GM21528 (cell line): ENCODE results near the gene CLEC18C.
"Not testable (repeated sequence)": the region's sequence is repeated elsewhere in the genome, so short reads cannot be mapped to it uniquely, and the experiment has no call there.

Source experiments
- ATAC-seq: cut with Tn5 transposase; IDR thresholded peaks from one replicate; pipeline ENCODE4 v1.9.1; 2021; ENCODE audit warnings: mild to moderate bottlenecking, moderate library complexity; ENCODE audit not compliant: unreplicated experiment, low FRiP score

The CLEC18C gene

DNA sequence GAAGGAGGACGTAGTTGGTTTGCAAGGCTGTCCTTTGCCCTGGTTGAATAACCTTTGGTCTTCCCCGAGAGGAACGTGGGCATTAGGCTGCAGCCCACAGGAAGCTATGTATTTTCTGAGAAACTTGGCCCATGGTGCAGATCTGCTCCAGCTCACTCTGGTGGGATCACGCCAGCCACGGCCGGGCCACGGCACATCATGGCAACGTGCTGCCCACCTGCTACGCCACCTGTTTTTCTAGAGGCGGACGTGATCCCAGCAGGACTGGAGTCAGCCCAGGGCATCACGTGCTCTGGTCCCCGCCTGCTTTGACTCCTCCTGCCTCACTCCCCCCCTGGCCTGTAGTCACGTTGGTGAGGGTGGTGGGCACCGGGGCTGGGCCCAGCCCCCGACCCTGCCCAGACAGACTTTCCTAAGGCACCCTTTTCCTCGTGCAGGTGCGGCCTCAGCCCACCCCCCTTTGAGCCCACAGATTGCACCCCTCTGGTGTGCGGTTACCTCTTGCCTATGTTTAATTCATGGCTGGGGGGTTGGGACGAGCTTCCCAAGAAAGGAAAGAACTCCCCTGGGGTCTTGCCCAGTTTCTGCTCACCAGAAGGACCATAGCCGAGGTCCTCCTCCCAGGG, at the start of gene CLEC18C:
CLEC18C (plus strand) TSS at position 576 of the 626 bp plus-strand sequence. CDS start 492 bp downstream, outside the sequence.
- ATAC-seq = not testable (repeated sequence)

DNA sequence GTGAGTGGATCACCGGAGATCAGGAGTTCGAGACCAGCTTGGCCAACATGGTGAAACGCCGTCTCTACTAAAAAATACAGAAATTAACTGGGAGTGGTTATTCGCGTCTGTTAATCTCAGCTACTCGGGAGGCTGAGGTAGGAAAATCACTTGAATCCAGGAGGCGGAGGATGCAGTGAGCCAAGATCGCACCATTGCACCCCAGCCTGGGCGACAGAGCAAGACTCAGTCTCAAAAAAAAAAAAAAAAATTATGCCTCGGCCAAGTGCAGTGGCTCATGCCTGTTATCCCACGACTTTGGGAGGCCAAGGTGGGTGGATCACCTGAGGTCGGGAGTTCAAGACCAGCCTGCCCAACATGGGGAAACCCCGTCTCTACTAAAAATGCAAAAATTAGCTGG, 49.8 kb upstream of the CLEC18C start:
- ATAC-seq = not testable (repeated sequence)

DNA sequence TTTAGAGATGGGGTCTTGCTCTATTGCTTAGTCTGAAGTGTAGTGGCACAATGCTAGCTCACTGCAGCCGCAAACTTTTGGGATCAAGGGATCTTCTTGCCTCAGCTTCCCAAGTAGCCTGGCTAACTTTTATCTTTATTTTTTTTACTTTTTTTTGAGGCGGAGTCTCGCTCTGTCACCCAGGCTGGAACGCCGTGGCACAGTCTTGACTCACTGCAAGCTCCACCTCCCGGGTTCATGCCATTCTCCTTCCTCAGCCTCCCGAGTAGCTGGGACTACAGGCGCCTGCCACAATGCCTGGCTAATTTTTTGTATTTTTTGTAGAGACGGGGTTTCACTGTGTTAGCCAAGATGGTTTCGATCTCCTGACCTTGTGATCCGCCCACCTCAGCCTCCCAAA, 47.4 kb upstream of the CLEC18C start:
- ATAC-seq = not testable (repeated sequence)

DNA sequence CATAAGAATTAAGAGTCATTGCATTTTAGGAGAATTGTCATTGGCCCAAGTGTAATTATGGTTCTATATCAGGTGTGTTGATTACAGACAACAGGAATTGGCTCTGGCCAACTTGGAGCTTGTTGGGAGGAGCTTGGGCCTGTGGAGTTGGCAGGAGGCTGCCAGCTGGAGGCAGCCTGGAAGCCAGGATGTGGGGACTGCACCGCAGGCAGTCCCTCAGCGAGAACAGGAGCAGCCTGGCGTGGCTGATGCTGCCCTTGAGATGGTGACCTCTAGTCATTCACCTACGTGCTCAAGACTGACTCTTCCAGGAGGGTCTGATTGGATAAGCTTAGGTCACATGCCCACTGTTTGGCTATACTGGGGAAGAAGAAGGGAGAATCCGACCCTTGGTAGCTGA, 45.9 kb upstream of the CLEC18C start:
- ATAC-seq = not testable (repeated sequence)

DNA sequence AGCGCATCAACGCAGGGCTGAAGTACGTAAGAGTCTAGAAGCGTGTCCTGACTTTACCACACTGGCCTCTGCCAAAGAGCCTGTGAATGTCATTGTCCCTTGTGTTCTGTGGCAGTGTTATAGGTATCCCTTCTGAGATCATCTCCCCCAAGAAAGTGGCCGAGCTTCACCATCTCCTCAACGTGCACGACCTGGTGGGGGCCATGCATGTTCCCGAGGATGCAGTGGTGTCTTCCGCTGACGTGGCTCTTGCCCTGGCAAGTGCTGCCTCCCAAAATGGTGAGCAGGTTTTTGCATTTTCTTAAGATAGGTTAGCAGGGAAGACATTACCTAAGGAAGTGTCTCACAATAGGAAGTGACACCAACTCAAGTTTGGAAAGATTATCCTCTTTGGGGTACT, 44.7 kb upstream of the CLEC18C start:
- ATAC-seq = not testable (repeated sequence)

DNA sequence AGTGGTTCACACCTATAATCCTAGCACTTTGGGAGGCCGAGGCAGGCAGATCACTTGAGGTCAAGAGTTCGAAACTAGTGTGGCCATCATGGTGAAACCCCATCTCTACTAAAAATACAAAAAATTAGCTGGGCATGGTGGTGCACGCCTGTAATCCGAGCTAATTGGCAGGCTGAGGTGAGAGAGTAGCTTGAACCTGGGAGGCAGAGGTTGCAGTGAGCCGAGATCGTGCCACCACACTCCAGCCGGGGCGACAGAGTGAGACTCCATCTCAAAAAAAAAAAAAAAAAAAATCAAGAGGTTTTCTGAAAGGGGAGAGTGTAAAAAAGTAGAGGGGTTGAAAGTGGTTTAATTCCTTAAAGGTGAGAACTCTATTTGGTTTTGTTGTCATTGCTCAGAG, 37.8 kb upstream of the CLEC18C start:
- ATAC-seq = not testable (repeated sequence)

DNA sequence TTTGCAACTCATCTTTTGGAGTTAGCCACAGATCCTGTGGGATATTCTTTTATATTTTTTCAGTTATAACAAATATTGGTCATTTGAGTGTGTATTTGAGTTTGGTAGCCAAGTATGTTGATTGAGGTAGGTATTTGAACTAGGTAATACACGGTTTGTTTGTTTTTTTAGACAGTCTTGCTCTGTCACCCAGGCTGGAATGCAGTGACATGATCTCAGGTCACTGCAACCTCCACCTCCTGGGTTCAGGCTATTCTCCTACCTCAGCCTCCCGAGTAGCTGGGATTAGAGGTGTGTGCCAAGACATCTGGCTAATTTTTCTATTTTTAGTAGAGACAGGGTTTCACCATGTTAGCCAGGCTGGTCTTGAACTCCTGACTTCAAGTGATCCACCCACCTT, 37.0 kb upstream of the CLEC18C start:
- ATAC-seq = not testable (repeated sequence)

DNA sequence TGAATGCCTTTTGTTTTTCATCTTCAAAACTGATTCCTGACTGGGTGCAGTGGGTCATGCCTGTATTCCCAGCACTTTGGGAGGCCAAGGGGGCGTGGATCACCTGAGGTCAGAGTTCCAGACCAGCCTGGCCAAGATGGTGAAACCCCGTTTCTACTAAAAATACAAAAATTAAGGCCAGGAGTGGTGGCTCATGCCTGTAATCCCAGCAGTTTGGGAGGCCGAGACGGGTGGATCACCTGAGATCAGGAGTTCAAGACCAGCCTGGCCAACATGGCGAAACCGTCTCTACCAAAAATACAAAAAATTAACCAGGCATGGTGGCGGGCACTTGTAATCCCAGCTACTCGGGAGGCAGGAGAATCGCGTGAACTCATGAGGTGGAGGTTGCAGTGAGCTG, 30.8 kb upstream of the CLEC18C start:
- not testable (repeated sequence) for ATAC-seq

DNA sequence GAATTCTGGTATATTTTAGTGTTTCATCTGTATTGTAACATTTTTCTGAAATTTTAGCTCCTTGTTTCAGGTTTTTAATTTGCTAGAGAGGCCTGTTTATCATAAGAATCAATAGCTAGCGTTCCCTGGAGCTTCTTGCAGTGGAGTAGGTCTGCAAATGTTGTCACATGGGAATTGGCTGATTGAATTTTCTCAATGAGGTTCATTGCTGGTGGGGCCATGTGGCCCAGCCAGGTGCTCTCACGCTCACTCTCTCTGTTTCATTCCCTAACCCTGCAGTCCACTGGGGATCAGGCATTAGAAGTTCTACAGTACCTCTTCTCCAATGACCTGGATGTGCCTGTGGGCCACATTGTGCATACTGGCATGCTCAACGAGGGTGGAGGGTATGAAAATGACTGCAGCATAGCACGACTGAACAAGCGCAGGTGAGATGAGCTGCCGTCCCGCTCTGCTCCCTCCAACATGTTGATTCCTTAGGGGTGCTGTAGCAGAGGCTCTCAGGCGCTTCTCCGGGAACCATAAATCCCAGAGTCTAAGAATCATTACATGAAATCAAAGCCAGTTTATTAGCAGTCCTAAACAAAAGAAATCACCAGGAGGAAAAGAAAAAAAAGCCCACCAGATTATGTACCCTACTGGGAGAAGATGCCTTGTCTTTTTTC, 30.2 kb upstream of the CLEC18C start:
- not testable (repeated sequence) for ATAC-seq

DNA sequence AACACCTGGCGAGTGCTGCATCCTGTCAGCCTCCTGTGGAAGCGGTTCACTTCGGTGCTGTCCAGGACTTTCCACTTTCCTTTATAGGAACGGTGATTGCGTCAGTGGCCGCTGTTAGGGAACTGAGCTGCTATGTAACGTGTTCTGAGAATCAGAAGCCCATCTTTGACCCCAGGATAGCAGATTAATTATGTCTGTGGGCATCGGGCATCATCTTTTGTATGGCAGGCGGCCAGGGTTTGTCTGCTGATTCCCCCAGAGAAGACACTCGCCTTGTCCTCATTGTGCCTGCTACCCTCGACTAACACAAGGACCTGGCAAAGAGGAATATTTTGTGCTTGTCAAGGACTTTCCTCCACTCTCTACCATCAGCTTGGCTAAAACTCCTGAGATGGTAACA, 25.7 kb upstream of the CLEC18C start:
- ATAC-seq = not testable (repeated sequence)

DNA sequence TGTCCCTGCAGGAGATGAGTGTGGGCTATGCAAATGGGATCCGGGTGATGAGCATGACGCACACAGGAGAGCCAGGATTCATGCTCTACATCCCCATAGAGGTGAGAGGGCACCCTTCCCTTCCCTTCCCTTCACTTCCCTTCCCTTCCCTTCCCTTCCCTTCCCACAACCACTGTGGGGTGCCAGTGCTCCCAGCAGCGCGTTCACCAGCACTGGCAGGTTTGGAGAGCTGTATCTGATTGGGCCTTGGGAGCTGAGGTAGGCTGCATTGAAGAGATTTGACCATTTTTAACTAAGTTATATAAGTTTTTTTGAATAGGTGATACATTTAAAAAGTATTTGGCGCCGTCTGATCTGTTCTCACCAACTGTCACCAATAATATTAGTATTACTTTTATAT, 25.1 kb upstream of the CLEC18C start:
- ATAC-seq = not testable (repeated sequence)

DNA sequence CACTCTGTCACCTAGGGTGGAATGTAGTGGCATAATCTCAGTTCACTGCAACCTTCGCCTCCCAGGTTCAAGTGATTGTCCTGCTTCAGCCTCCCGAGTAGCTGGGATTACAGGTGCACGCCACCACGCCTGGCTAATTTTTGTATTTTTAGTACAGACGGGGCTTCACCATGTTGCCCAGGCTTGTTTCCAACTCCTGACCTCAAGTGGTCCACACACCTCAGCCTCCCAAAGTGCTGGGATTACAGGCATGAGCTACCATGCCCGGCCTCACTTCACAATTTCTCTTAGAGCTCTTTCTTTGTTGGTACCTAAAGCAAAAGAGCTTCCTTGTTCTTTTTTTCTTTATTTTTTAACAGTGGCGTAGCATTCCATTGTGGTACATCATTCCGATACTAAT, 24.3 kb upstream of the CLEC18C start:
- ATAC-seq = not testable (repeated sequence)

DNA sequence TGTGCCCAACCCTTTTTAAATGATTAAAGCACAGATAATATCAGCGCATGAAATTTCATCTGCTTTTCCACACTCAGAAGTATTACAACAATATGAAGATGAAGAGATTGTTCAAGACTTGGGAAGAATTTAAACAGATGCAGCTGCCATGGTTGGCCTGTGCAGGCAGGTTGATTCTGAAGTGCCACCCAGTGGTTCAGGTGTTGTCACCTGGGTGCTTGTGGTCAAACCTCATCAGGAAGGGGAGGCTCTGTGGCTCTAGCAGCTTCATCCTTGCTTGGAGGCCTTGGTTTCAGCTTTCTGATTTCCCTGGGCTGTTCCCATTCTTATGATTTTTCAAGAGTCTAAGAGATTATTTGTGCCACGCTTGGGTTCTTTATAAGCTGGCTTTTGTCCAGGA, 22.2 kb upstream of the CLEC18C start:
- ATAC-seq = no peak

DNA sequence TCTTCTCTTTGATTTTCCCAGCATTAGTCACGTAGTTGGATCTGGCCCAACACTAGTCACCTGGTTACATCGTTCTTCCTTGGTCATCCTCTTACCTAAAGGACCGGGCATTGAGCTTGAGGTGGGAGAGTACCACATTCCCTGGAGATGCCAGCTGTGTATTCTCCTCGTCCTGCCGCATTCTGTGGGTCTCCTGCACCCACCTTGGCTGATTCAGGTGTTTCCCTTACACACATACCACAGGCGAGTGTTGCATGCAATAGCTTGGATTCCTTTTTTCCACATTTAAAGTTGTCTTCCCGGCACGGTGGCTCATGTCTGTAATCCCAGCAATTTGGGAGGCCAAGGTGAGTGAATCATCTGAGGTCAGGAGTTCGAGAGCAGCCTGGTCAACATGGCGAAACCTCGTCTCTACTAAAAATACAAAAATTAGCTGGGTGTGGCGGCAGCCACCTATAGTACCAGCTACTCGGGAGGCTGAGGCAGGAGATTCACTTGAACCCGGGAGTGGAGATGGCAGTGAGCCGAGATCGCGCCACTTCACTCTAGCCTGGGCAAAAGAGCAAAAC, 21.6 kb upstream of the CLEC18C start:
- ATAC-seq = no peak

DNA sequence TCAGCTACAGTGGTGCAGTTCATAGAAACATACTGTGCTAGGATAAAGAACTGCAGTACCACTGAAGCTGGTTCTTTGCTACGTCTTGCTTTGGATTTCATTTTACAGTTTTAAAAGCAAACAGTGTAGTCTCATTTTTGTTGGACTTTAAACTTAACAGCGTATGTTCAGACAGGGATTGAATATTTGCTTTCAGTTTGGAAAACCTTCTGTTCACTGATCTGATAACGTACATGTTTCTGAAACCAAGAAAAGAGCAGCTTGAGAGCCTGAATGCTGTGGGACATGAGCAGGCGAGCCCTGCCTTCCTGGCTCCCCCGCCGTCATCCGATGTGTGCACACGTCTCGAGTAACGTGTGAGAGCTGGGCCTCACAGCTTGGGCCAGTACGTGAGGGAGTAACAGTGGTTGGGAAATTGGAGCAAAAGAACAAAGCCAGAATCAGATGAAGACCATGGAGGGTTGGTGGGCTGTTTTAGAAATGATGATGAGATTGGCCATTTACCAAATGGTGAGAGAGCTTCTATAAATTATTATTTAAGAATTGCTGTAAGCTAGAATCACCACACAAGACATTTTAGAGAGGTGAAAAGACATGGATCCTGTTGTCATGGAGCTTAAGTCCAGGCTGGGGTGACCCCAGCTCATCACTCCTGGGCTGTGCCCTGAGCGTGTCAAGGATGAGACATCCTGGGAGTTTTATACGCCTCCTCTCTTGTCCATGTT, 20.8 kb upstream of the CLEC18C start:
- ATAC-seq = no peak

DNA sequence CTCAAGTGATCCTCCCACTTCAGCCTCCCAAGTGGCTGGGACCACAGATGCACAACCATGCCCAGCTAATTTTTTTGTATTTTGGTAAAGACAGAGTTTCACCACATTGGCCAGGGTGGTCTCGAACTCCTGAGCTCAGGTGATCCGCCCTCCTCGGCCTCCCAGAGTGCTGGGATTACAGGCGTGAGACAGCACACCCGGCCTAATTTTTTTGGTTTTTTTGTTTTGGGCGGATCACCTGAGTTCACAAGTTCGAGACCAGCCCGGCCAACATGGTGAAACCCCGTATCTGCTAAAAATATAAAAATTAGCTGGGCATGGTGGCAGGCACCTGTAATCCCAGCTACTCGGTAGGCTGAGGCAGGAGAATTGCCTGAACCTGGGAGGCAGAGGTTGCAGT, 18.9 kb upstream of the CLEC18C start:
- ATAC-seq = not testable (repeated sequence)

DNA sequence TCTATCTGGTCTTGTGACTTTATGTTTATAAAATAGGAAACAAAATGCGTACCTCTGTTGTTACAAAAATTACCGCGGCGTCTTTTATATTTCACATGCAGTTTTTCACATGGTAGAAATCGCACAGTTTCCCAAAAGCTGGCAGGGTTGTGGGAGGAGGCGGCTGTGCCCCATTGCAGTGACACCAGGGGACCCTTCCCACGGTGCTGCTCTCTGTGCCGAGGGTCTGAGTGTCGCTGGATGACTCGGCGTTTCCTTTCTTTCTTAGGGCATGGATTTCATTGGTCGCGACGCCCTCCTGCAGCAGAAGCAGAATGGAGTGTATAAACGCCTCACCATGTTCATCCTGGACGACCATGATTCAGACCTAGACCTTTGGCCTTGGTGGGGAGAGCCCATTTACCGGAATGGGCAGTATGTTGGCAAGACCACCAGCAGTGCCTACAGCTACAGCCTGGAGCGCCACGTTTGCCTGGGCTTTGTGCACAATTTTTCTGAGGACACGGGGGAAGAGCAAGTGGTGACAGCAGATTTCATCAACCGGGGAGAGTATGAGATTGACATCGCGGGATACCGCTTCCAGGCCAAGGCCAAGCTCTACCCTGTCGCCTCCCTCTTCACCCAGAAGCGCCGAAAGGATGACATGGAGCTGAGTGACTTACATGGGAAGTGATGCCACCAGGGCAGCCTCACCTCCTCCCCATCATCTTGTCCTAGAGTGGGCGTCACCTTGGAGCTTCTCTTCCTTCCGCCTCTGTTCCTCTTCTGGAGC, 17.2 kb upstream of the CLEC18C start:
- ATAC-seq = no peak

DNA sequence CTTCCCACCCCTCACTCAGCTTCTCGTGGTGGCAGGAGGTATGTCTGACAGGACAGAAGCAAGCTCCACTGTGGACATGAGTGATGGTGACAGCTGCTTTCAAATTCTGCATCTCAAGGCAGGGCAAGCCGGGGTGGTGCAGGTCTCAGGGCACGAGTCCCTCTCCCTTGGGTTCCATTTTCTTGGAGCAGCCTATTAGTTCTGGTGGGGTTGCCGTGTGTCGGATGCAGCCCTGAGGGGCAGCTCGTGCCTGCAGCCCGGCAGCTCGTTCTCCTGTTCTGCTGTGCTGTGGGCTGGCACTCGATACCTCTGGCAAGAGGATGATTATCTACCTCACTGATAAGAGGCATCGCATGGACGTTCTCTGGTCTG, 16.5 kb upstream of the CLEC18C start:
- ATAC-seq = no peak

DNA sequence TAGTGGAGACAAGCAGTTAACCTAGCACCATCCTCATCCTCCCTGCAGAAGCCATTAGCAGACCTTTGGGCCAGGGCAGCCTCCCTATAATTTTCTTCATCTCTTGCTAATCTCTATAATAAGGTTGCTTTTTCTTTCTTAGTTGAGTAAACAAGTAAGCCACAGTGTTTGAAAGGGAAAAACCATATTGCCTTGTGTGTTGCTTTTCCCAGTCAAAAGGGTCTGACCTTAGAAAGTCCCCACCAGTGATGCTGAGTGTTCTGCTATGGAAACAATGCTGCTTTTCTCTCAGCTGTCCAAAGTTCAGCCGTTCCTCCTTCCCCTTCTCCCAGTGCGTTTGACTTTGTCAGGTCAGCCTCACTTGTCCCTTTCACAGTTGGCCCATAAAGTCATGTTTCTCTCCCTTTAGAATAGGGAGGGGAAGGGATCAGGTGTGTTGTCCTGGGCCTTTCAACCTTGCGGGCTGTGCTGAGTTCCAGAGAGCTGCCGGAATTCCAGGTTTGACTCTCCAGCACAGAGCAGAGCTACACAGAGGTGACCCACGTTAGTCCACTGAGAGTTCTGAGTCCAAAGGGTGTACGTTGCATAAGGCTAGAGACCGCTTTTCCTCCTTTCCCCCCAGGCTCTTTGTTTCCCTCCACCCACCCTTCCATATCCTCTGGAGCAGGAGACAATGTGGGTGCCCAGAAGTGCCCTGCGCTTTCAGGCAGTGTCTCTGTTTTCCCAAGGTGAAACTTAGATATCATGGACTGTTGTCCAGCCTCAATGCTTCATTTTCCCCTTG, 15.9 kb upstream of the CLEC18C start:
- ATAC-seq = no peak
